ENCODE data around the gene SLC46A3. TPM values are rescaled to one million over a fixed set of nuclear protein-coding genes. Genes with fewer than 3 reads are reported as not detected.

Gene SLC46A3
- total and polyA plus RNA-seq, 9 donors: 3.3 to 44.9 (median 6.8) TPM

- Histone ChIP-seq H3K9me3 (no peaks in the 10 kb centered on the region), H3K4me3 (no peak overlapping the region), H3K36me3 (no peaks in the 10 kb centered on the region), H3K27me3 (no peaks in the 10 kb centered on the region), H3K4me1 (ENCODE audit: insufficient read depth) (peaks cover 1% of the 10 kb centered on the region), H3K27ac (no peak overlapping the region)
- DNase-seq: no peak
- TF ChIP-seq, protein P1, sequence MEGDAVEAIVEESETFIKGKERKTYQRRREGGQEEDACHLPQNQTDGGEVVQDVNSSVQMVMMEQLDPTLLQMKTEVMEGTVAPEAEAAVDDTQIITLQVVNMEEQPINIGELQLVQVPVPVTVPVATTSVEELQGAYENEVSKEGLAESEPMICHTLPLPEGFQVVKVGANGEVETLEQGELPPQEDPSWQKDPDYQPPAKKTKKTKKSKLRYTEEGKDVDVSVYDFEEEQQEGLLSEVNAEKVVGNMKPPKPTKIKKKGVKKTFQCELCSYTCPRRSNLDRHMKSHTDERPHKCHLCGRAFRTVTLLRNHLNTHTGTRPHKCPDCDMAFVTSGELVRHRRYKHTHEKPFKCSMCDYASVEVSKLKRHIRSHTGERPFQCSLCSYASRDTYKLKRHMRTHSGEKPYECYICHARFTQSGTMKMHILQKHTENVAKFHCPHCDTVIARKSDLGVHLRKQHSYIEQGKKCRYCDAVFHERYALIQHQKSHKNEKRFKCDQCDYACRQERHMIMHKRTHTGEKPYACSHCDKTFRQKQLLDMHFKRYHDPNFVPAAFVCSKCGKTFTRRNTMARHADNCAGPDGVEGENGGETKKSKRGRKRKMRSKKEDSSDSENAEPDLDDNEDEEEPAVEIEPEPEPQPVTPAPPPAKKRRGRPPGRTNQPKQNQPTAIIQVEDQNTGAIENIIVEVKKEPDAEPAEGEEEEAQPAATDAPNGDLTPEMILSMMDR (IDR thresholded peaks at IDR 0.05): no peak
- TF ChIP-seq POLR2A (IDR thresholded peaks at IDR 0.05) (no peak), EP300 (IDR thresholded peaks at IDR 0.05) (no peak)
- intact Hi-C loops (cut with DNase I): no loop called here
- 18 to 26% (median 25%) methylated on average over 1 of the region's 1 CpG for WGBS, 3 donors
These were observed 65.7 kb downstream of the SLC46A3 start for GRCh38 chr13:28653111-28653510.

GRCh38 chr13:28651810-28652401, 66.9 kb downstream of the SLC46A3 start:
- intact Hi-C loops (cut with DNase I): no loop called here
- H3K4me1 ChIP-seq (ENCODE audit: insufficient read depth): no peaks in the 10 kb centered on the region
- TF ChIP-seq EP300 (IDR thresholded peaks at IDR 0.05): no peak
- TF ChIP-seq, protein P1 (IDR thresholded peaks at IDR 0.05): no peak
- no peak for TF ChIP-seq POLR2A (IDR thresholded peaks at IDR 0.05)
- H3K9me3 ChIP-seq: no peaks in the 10 kb centered on the region
- no peak overlapping the region for H3K27ac ChIP-seq
- 76 to 82% (median 77%) methylated on average over 7 of the region's 7 CpGs for WGBS, 3 donors
- no peak for DNase-seq
- no peaks in the 10 kb centered on the region for H3K27me3 ChIP-seq
- no peak overlapping the region for H3K4me3 ChIP-seq
- no peaks in the 10 kb centered on the region for H3K36me3 ChIP-seq

- 93 to 98% (median 96%) methylated on average over 2 of the region's 2 CpGs for WGBS, 3 donors
- Histone ChIP-seq H3K4me1 (ENCODE audit: insufficient read depth) (no peaks in the 10 kb centered on the region), H3K27me3 (no peaks in the 10 kb centered on the region), H3K36me3 (no peaks in the 10 kb centered on the region), H3K27ac (no peak overlapping the region), H3K4me3 (no peak overlapping the region), H3K9me3 (no peaks in the 10 kb centered on the region)
- DNase-seq: no peak
- TF ChIP-seq, protein P1 (IDR thresholded peaks at IDR 0.05): no peak
- no peak for TF ChIP-seq EP300 (IDR thresholded peaks at IDR 0.05)
- TF ChIP-seq POLR2A (IDR thresholded peaks at IDR 0.05): no peak
- intact Hi-C loops (cut with DNase I): no loop called here
These were observed 68.5 kb downstream of the SLC46A3 start for GRCh38 chr13:28650284-28650683.

Small RNA genes within 50 kb of the gene (small RNA-seq; reads per million reads assigned to genes)
- not detected for gene RNU6-53P

Other genes with a start within 250 kb of the SLC46A3 start
- 10 to 100 TPM in 3 of 7 donors, 1 to 10 TPM in 4; 5.8 to 31.4 (median 9.9) TPM for gene FLT1, start 223.8 kb downstream of the SLC46A3 start, total RNA-seq
- 10 to 100 TPM in 1 of 2 donors, 1 to 10 TPM in 1; 7.3 to 19.3 TPM for gene FLT1, start 223.8 kb downstream of the SLC46A3 start, polyA plus RNA-seq
- 10 to 100 TPM; 28.5 to 41.5 (median 31.6) TPM for gene POMP, start 59.8 kb downstream of the SLC46A3 start, total RNA-seq
- 10 to 100 TPM; 34.2 to 53.8 TPM for gene POMP, start 59.8 kb downstream of the SLC46A3 start, polyA plus RNA-seq
- 1 to 10 TPM; 1.5 to 8.7 (median 5.4) TPM for gene MTUS2, start 101.4 kb upstream of the SLC46A3 start, total RNA-seq
- 1 to 10 TPM; 3.1 to 8.3 TPM for gene MTUS2, start 101.4 kb upstream of the SLC46A3 start, polyA plus RNA-seq